ENCODE measurements around the gene ZNF814.

GRCh38 chr19:57887195-57887941 is 1.5 kb downstream of the ZNF814 start:
- TF ChIP-seq POLR2A (IDR thresholded peaks at IDR 0.05; ENCODE audit: low read depth) (no peak), CTCF (IDR thresholded peaks at IDR 0.05) (no peak), POLR2AphosphoS5 (IDR thresholded peaks at IDR 0.05) (no peak)
